Right lobe of liver (tissue), 4 donors: ENCODE results near the gene TJP3.

ENCODE experiments used
- CTCF ChIP-seq, 4 donors: fragments of 200-600 bp in 3 of 4; fragments of 450-650 bp in 1 of 4; IDR thresholded peaks; one replicate each; pipeline versions ENCODE4 v1.5.1 to v1.8.0; 2016 to 2022; ENCODE audit warnings: antibody characterized with exemption in 4 of 4, mild to moderate bottlenecking in 2 of 4
- POLR2A ChIP-seq: fragments of 450-650 bp; IDR thresholded peaks from one replicate; pipeline ENCODE4 v1.6.1; 2017; ENCODE audit warnings: antibody characterized with exemption, mild to moderate bottlenecking
- donor health status: DM: no; HTN: no; CAD: no.
- donor health status: DM: no; HTN: no; CAD: no.
- donor health status: DM: no; HTN: yes; CAD: no.

- TF ChIP-seq POLR2A (no peak), CTCF (IDR thresholded peaks at IDR 0.05) (no peak)
Measured at GRCh38 chr19:3733549-3734309, 25.5 kb downstream of the TJP3 start.
